SK-N-SH (cell line): ENCODE measurements around the gene PCSK7. TPM values are rescaled to one million over a fixed set of nuclear protein-coding genes. Genes with fewer than 3 reads are reported as not detected.

ENCODE experiments used
- CTCF ChIA-PET: fragments of 300-600, 350-600 bp; formaldehyde crosslinking; extraction: SDS; loops from one replicate; lab custom pipeline; 2021; lab: Yijun Ruan, JAX
- POLR2A ChIA-PET: fragments of 350-600 bp; sonication (Branson Sonifier 250); formaldehyde crosslinking; extraction: SDS; loops from one replicate; lab custom pipeline; 2020; ENCODE audit warnings: antibody characterized with exemption, inconsistent platforms; lab: Yijun Ruan, JAX
- DNase-seq: peaks from one replicate; pipeline ENCODE4 v3.0.0; 2012
- H2AFZ ChIP-seq: fragments of 200-600 bp; sonication (generic); 2 replicates; pipeline ENCODE4 v1.8.1; 2016; ENCODE audit warnings: antibody characterized with exemption, mild to moderate bottlenecking, low read depth
- H3F3A ChIP-seq: fragments of 200-600 bp; sonication (generic); replicated peaks from 2 replicates; pipeline ENCODE3; 2016; ENCODE audit warnings: antibody characterized with exemption, mild to moderate bottlenecking; ENCODE audit not compliant: insufficient read depth
- H3K27ac ChIP-seq, 2 experiments: fragments of 200-500 bp in 1 of 2; fragments of 200-600 bp in 1 of 2; sonication (Bioruptor generic) in 1 of 2; sonication (generic), shearing (Covaris generic) in 1 of 2; 2 replicates each; pipeline versions ENCODE4 v1.5.1 to v1.6.1; 2014 to 2016; ENCODE audit warnings: low read depth in 2 of 2, inconsistent platforms in 1 of 2, low read length in 1 of 2, mild to moderate bottlenecking in 1 of 2, mixed read lengths in 1 of 2
- H3K27me3 ChIP-seq: fragments of 200-600 bp; sonication (generic), shearing (Covaris generic); 2 replicates; pipeline ENCODE4 v1.6.1; 2016; ENCODE audit warnings: mixed run types; ENCODE audit not compliant: insufficient read depth
- H3K36me3 ChIP-seq, 2 experiments: fragments of 200-500 bp in 1 of 2; fragments of 200-600 bp in 1 of 2; sonication (Bioruptor generic) in 1 of 2; sonication (generic) in 1 of 2; replicated peaks in 1 of 2; 2 replicates each; pipeline versions ENCODE3 to v1.5.1; 2014 to 2016; ENCODE audit warnings: low read length in 1 of 2, mild to moderate bottlenecking in 1 of 2; ENCODE audit not compliant: insufficient read depth in 2 of 2, control insufficient read depth in 1 of 2
- H3K4me1 ChIP-seq, 2 experiments: fragments of 200-500 bp in 1 of 2; fragments of 200-600 bp in 1 of 2; sonication (Bioruptor generic) in 1 of 2; sonication (generic), shearing (Covaris generic) in 1 of 2; 2 replicates each; pipeline versions ENCODE4 v1.5.1 to v1.6.1; 2014 to 2016; ENCODE audit warnings: low read depth in 1 of 2, low read length in 1 of 2, mixed run types in 1 of 2; ENCODE audit not compliant: insufficient read depth in 2 of 2, control insufficient read depth in 1 of 2
- H3K4me2 ChIP-seq: fragments of 200-600 bp; sonication (generic), shearing (Covaris generic); 2 replicates; pipeline ENCODE4 v1.6.1; 2017; ENCODE audit warnings: mixed run types
- H3K4me3 ChIP-seq, 2 experiments: fragments of 200-500 bp in 1 of 2; fragments of 200-600 bp in 1 of 2; sonication (Bioruptor generic) in 1 of 2; sonication (generic), shearing (Covaris generic) in 1 of 2; 2 replicates each; pipeline versions ENCODE4 v1.5.1 to v1.8.1; 2014 to 2016; ENCODE audit warnings: low read depth in 2 of 2, inconsistent platforms in 1 of 2, low read length in 1 of 2, mild to moderate bottlenecking in 1 of 2, mixed read lengths in 1 of 2, moderate library complexity in 1 of 2
- H3K79me2 ChIP-seq: fragments of 200-600 bp; sonication (generic); 2 replicates; pipeline ENCODE4 v1.8.1; 2017; ENCODE audit warnings: mild to moderate bottlenecking; ENCODE audit not compliant: insufficient read depth
- H3K9ac ChIP-seq: fragments of 200-600 bp; sonication (generic); 2 replicates; pipeline ENCODE4 v1.6.1; 2017; ENCODE audit warnings: mixed run types
- H3K9me2 ChIP-seq: fragments of 200-600 bp; sonication (generic); 2 replicates; pipeline ENCODE4 v1.6.1; 2017; ENCODE audit warnings: mixed run types
- H3K9me3 ChIP-seq: fragments of 200-600 bp; sonication (generic); 2 replicates; pipeline ENCODE4 v1.6.1; 2017; ENCODE audit warnings: mixed run types, mild to moderate bottlenecking, moderate library complexity
- H4K20me1 ChIP-seq: fragments of 200-600 bp; sonication (generic); 2 replicates; pipeline ENCODE4 v1.6.1; 2017; ENCODE audit warnings: mild to moderate bottlenecking, mixed run types; ENCODE audit not compliant: insufficient read depth
- ELF1 ChIP-seq: IDR thresholded peaks from 2 replicates; pipeline ENCODE4 v1.4.0; 2012
- EZH2phosphoT487 ChIP-seq: fragments of 200-600 bp; sonication (generic); IDR thresholded peaks from 2 replicates; pipeline ENCODE4 v1.6.1; 2017; ENCODE audit warnings: low read depth, mixed run types, mild to moderate bottlenecking, antibody characterized with exemption, moderate library complexity, borderline replicate concordance
- JUND ChIP-seq: IDR thresholded peaks from 2 replicates; pipeline ENCODE4 v1.4.0; 2012
- MXI1 ChIP-seq: IDR thresholded peaks from 2 replicates; pipeline ENCODE4 v1.6.1; 2012; ENCODE audit warnings: mild to moderate bottlenecking, low read depth, low read length, improper control_type of control experiment
- NRF1 ChIP-seq: IDR thresholded peaks from 2 replicates; pipeline ENCODE4 v1.6.1; 2012; ENCODE audit warnings: low read depth, mild to moderate bottlenecking, low read length
- RAD21 ChIP-seq: IDR thresholded peaks from 2 replicates; pipeline ENCODE4 v1.6.1; 2012; ENCODE audit warnings: mild to moderate bottlenecking, low read length
- REST ChIP-seq: IDR thresholded peaks from 2 replicates; pipeline ENCODE4 v1.6.1; 2012; ENCODE audit warnings: mild to moderate bottlenecking, low read depth, low read length, moderate library complexity
- RFX5 ChIP-seq: IDR thresholded peaks from 2 replicates; pipeline ENCODE4 v1.6.1; 2012; ENCODE audit warnings: mild to moderate bottlenecking, improper control_type of control experiment, low read length
- WGBS: methylation state at CpG from one replicate; pipeline ENCODE4 v1.1.6; 2017; ENCODE audit warnings: low lambda C conversion rate; 5-methylcytosine and 5-hydroxymethylcytosine counted together
- polyA plus RNA-seq, 3 experiments: library from polyadenylated mRNA; depleted of rRNA; stranded (reverse); fragments of >200 nt; gene quantifications; 2 replicates each; pipeline ENCODE4 v1.2.3, GENCODE V29; 2012
- TF ChIP-seq, protein P1 (sequence below): IDR thresholded peaks from 2 replicates; pipeline ENCODE4 v1.4.0; 2012; ENCODE audit warnings: low read depth, borderline replicate concordance
- TF ChIP-seq, protein P2 (sequence below): fragments of 150-350 bp; IDR thresholded peaks from 2 replicates; pipeline ENCODE4 v1.6.1; 2016; ENCODE audit warnings: mild to moderate bottlenecking, low read depth, low read length

PCSK7 gene
- polyA plus RNA-seq, 1 of the 3 experiments (the other 2 are of a cell fraction), result 49.7 TPM

DNA sequence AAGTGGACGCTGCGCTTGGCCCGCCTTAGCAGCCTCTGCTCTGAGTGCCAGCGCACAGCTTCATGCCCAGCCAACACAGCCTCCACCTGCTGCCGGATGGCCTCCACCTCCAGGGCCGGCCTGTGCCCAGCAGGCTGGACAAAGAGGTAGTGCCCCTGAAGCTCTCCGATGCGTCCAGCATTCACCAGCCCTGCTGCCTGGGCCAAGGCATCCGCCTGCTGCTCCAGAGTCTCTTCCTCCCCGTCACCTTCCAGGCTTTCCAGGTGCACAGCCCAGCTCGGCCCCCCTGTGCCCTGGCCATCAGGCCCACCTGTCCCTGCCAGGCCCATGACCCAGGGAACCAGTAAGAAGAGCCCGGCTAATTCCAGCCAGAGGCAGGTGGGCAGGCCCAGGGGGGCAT lies 2.5 kb downstream of the PCSK7 start:
- ChIA-PET POLR2A (interaction anchor here (0.8 kb wide), 1 partner anchor 8 kb away, joined by 3 read pairs; no protein-coding TSS in a partner anchor), CTCF (interaction anchor here (0.8 to 5.4 kb wide), 3 partner anchors 49 to 438 kb away, joined by 3 to 54 read pairs (median 9); partner anchors contain the start of genes APOA5 and SIDT2)
- WGBS, result 92% methylated on average over 2 of the region's 12 CpGs
- TF ChIP-seq MXI1 (no peak), JUND (no peak), NRF1 (no peak), ELF1 (no peak), EZH2phosphoT487 (no peak), RAD21 (no peak)
- peaks cover 9 to 22% of the 10 kb centered on the region in 2 experiments; a peak in 3 of 4 replicates for H3K4me1 ChIP-seq
- H3K9ac ChIP-seq, result no peak overlapping the region
- H3K79me2 ChIP-seq, result peaks cover 47% of the 10 kb centered on the region
- no peak for DNase-seq
- no peak overlapping the region for H3K27ac ChIP-seq
- peaks cover 13% of the 10 kb centered on the region for H3F3A ChIP-seq
- no peak overlapping the region for H2AFZ ChIP-seq
- no peaks in the 10 kb centered on the region for H3K9me3 ChIP-seq
- no peaks in the 10 kb centered on the region for H3K27me3 ChIP-seq
- peaks cover 3% of the 10 kb centered on the region; the same call in 1 of the 2 replicates for H4K20me1 ChIP-seq
- no peak overlapping the region for H3K4me3 ChIP-seq
- no peaks in the 10 kb centered on the region for H3K9me2 ChIP-seq
- peaks cover 12 to 46% of the 10 kb centered on the region in 2 experiments for H3K36me3 ChIP-seq
- no peak overlapping the region for H3K4me2 ChIP-seq

- 94% methylated on average over 11 of the region's 11 CpGs for WGBS
- CTCF ChIA-PET, result interaction anchor here (0.8 to 5.4 kb wide), 6 partner anchors 24 to 363 kb away, joined by 3 to 54 read pairs (median 6); partner anchors contain the start of gene SIDT2
Observed at GRCh38 chr11:117228091-117228490, 3.8 kb downstream of the PCSK7 start.

More at GRCh38 chr11:117228091-117228490, 3.8 kb downstream of the PCSK7 start:
- H3K27me3 ChIP-seq, result no peaks in the 10 kb centered on the region
- no peak overlapping the region for H2AFZ ChIP-seq
- H3K4me3 ChIP-seq, result no peak overlapping the region
- H3K9ac ChIP-seq, result no peak overlapping the region
- H4K20me1 ChIP-seq, result peaks cover 3% of the 10 kb centered on the region; the same call in 1 of the 2 replicates
- H3K9me3 ChIP-seq, result no peaks in the 10 kb centered on the region
- peaks cover 9 to 14% of the 10 kb centered on the region in 2 experiments; a peak in 3 of 4 replicates for H3K4me1 ChIP-seq
- no peak overlapping the region for H3K27ac ChIP-seq
- H3K79me2 ChIP-seq, result peaks cover 35% of the 10 kb centered on the region
- POLR2A ChIA-PET, result interaction anchor here (0.9 kb wide), 1 partner anchor 20 kb away, joined by 3 read pairs; no protein-coding TSS in a partner anchor
- H3K4me2 ChIP-seq, result no peak overlapping the region
- no peaks in the 10 kb centered on the region for H3K9me2 ChIP-seq
- H3K36me3 ChIP-seq, result peaks cover 17 to 57% of the 10 kb centered on the region in 2 experiments
- peaks cover 8% of the 10 kb centered on the region for H3F3A ChIP-seq
- no peak for DNase-seq
- TF ChIP-seq RFX5 (no peak), REST (no peak), NRF1 (no peak)
- TF ChIP-seq, protein P1, sequence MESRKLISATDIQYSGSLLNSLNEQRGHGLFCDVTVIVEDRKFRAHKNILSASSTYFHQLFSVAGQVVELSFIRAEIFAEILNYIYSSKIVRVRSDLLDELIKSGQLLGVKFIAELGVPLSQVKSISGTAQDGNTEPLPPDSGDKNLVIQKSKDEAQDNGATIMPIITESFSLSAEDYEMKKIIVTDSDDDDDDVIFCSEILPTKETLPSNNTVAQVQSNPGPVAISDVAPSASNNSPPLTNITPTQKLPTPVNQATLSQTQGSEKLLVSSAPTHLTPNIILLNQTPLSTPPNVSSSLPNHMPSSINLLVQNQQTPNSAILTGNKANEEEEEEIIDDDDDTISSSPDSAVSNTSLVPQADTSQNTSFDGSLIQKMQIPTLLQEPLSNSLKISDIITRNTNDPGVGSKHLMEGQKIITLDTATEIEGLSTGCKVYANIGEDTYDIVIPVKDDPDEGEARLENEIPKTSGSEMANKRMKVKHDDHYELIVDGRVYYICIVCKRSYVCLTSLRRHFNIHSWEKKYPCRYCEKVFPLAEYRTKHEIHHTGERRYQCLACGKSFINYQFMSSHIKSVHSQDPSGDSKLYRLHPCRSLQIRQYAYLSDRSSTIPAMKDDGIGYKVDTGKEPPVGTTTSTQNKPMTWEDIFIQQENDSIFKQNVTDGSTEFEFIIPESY, result no peak
- TF ChIP-seq, protein P2, sequence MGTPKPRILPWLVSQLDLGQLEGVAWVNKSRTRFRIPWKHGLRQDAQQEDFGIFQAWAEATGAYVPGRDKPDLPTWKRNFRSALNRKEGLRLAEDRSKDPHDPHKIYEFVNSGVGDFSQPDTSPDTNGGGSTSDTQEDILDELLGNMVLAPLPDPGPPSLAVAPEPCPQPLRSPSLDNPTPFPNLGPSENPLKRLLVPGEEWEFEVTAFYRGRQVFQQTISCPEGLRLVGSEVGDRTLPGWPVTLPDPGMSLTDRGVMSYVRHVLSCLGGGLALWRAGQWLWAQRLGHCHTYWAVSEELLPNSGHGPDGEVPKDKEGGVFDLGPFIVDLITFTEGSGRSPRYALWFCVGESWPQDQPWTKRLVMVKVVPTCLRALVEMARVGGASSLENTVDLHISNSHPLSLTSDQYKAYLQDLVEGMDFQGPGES, result no peak
- TF ChIP-seq, all 33 proteins: peak for 0
